ENCODE measurements around the gene DCTN1.

Gene DCTN1

DNA sequence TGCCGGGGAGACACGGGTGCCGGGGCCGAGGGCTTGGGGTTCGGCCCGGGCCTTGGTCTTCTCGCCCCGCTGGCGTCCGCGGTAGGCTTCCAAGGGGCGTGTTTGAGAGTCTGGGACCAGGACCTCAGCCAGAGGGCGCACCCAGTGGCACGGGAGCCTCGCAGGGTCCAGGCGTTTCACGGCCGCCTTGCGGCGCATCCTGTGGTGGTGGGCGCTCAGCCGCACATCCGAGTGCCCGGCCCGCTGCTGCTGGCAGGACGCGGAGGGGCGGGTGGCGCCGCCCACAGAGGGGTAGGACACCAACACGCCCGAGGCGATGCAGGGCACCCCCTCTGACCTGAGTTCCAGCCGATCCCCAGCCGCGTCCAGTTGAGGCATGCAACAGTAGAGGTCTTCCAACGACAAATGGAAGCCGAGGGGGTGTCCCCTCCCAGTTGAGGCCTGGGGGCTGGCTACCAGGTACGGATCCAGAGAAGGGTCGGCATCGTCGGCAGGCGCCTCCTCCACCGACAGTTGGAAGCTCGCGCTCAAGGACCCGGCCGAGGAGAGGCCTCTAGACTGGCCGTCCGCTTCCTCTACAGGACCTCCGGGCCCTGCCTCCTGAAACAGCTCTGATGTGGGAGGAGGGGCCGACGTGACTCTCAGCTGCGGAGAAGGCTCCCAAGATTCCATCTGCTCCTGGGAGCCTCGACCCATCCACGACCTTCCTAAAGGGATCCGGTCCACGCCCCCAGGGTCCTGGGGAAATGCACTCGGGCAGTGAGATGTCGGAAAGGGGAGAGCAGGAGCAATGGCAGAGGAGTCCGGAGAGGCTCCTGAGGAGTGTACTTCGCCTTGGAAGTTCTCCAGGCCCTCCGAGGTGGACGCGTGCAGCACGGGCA lies 35.0 kb upstream of the DCTN1 start:
- peaks cover 0 to 15% (median 5%) of the 10 kb centered on the region in 5 donors for H3K27me3 ChIP-seq (ENCODE audit: control insufficient read depth in 5 of 5, insufficient read depth in 4 of 5, low read length in 5 of 5)
- peak overlapping the region; percentile 23 for H3K27ac ChIP-seq (ENCODE audit: low read depth, low read length)
- peak overlapping the region in 4 of 5 donors; percentile 31 to 77 (median 60) for H3K9ac ChIP-seq (ENCODE audit: low read length in 5 of 5)
- H3K4me3 ChIP-seq (ENCODE audit: low read depth in 1 of 5, low read length in 5 of 5), result peak overlapping the region; percentile 68 to 90 (median 78)
- H3K4me1 ChIP-seq (ENCODE audit: control insufficient read depth in 5 of 5, insufficient read depth in 5 of 5, low read length in 5 of 5), result peaks cover 0 to 28% (median 22%) of the 10 kb centered on the region in 5 donors
- no peaks in the 10 kb centered on the region for H3K36me3 ChIP-seq (ENCODE audit: control insufficient read depth in 5 of 5, insufficient read depth in 5 of 5, low read length in 5 of 5)
- H3K9me3 ChIP-seq (ENCODE audit: control insufficient read depth in 5 of 5, low read length in 5 of 5), result no peaks in the 10 kb centered on the region

DNA sequence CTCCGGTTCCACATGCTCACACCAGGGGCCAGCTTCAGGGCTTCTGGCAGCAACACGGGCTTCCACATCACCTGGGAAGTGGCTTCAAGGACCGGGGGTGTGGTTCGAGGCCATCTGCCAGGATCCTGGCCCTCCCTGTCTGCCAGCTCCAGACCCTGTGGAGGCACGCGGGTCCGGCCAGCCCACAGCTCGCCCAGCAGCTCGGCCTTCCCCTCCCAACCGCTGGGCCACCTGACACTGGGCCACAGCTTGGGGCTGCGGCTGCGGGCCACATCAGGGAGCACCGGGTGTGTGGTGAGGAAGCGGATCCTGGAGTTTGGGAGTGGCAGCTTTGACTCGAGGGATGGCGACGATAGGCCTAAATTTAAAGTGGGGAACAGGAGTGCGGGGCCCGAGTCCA lies 34.3 kb upstream of the DCTN1 start:
- Histone ChIP-seq H3K27me3 (ENCODE audit: control insufficient read depth in 5 of 5, insufficient read depth in 4 of 5, low read length in 5 of 5) (peaks cover 0 to 15% (median 5%) of the 10 kb centered on the region in 5 donors), H3K4me1 (ENCODE audit: control insufficient read depth in 5 of 5, insufficient read depth in 5 of 5, low read length in 5 of 5) (peaks cover 0 to 28% (median 22%) of the 10 kb centered on the region in 5 donors), H3K9me3 (ENCODE audit: control insufficient read depth in 5 of 5, low read length in 5 of 5) (no peaks in the 10 kb centered on the region), H3K36me3 (ENCODE audit: control insufficient read depth in 5 of 5, insufficient read depth in 5 of 5, low read length in 5 of 5) (no peaks in the 10 kb centered on the region), H3K4me3 (ENCODE audit: low read depth in 1 of 5, low read length in 5 of 5) (peak overlapping the region in 4 of 5 donors; percentile 68 to 90 (median 78)), H3K9ac (ENCODE audit: low read length in 5 of 5) (peak overlapping the region in 4 of 5 donors; percentile 31 to 77 (median 60)), H3K27ac (ENCODE audit: low read depth, low read length) (no peak overlapping the region)

DNA sequence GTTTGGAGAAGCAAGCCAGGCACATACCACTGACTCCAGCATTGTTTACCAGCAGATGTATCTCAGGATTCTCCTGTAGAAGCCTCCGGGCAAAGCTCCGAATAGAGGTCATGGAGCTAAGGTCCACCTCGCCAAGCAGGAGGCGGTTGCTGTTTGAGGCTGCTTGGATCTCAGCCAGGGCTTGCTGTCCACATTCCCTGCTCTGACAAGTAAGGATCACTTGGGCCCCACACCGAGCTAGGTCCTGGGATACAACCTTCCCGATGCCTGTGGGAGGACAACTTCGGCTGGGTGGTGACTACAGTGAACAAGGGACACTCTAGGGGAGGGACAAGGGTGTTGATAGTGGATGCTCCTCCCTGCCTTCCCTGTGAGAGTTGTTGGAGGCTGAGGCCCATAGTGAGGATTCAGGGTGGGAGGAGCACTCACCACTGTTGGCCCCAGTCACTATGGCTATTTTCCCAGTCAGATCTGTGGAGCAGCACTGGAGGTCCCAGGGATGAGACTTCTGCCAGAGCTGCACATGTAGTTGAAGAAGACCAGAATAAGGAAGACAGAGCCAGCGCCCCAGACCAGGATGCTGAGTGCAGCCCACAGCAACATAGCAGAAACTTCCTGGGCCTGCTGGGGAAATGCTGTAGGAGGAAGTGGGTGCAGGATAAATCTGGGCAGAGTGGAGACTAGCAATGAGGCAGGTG lies 33.0 kb upstream of the DCTN1 start:
- peak overlapping the region in 1 of 5 donors; percentile 46 for H3K9ac ChIP-seq (ENCODE audit: low read length in 5 of 5)
- H3K4me3 ChIP-seq (ENCODE audit: low read depth in 1 of 5, low read length in 5 of 5), result no peak overlapping the region

DNA sequence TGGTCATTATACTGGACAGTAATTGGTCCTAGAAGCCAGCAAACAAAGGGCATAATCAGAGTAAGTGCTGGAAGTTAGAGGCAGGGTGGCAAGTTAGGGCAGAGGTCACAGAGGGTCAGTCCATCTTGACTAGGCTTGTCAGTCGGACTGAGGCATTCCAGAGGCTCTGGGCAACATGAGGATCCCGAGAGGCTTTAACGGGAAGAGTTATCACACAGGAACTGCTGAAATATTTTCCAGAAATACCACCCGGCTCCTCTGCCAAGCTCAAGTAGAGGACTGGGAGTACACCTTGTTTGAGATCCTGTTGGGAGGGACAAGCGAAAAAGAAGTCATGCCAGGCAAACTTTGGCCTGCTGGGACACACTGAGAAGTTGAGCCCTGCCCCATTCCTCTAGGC lies 27.6 kb upstream of the DCTN1 start:
- Histone ChIP-seq H3K4me3 (ENCODE audit: low read depth in 1 of 5, low read length in 5 of 5) (no peak overlapping the region), H3K9ac (ENCODE audit: low read length in 5 of 5) (no peak overlapping the region), H3K27me3 (ENCODE audit: control insufficient read depth in 5 of 5, insufficient read depth in 4 of 5, low read length in 5 of 5) (no peaks in the 10 kb centered on the region)

More for the DNA sequence above, 33.0 kb upstream of the DCTN1 start:
- H3K27ac ChIP-seq (ENCODE audit: low read depth, low read length), result no peak overlapping the region
- no peaks in the 10 kb centered on the region for H3K9me3 ChIP-seq (ENCODE audit: control insufficient read depth in 5 of 5, low read length in 5 of 5)
- H3K4me1 ChIP-seq (ENCODE audit: control insufficient read depth in 5 of 5, insufficient read depth in 5 of 5, low read length in 5 of 5), result peaks cover 0 to 28% (median 22%) of the 10 kb centered on the region in 5 donors
- H3K36me3 ChIP-seq (ENCODE audit: control insufficient read depth in 5 of 5, insufficient read depth in 5 of 5, low read length in 5 of 5), result no peaks in the 10 kb centered on the region
- H3K27me3 ChIP-seq (ENCODE audit: control insufficient read depth in 5 of 5, insufficient read depth in 4 of 5, low read length in 5 of 5), result peaks cover 0 to 13% (median 5%) of the 10 kb centered on the region in 5 donors

DNA sequence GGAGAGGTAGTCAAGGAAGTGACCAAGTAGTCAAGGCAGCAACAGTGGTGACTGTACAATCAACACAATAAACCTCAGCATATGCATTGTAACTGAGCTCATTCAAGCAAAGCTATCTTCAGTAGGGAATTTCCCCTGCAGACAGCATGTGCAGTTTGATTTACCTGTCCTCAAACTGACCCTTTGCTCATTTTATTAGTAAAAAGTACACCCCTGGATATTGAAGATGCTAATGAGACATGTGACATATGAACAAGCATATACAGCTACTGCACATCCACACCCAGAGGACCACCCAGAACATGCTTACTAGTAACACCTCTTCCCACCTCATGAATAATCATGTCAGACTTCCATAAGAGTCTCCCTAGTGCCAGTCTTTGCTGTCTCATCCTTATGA lies 25.9 kb upstream of the DCTN1 start:
- Histone ChIP-seq H3K9me3 (ENCODE audit: control insufficient read depth in 5 of 5, low read length in 5 of 5) (no peaks in the 10 kb centered on the region), H3K36me3 (ENCODE audit: control insufficient read depth in 5 of 5, insufficient read depth in 5 of 5, low read length in 5 of 5) (no peaks in the 10 kb centered on the region), H3K27me3 (ENCODE audit: control insufficient read depth in 5 of 5, insufficient read depth in 4 of 5, low read length in 5 of 5) (no peaks in the 10 kb centered on the region), H3K27ac (ENCODE audit: low read depth, low read length) (no peak overlapping the region), H3K4me3 (ENCODE audit: low read depth in 1 of 5, low read length in 5 of 5) (no peak overlapping the region), H3K9ac (ENCODE audit: low read length in 5 of 5) (no peak overlapping the region), H3K4me1 (ENCODE audit: control insufficient read depth in 5 of 5, insufficient read depth in 5 of 5, low read length in 5 of 5) (no peaks in the 10 kb centered on the region)

More for the DNA sequence above, 27.6 kb upstream of the DCTN1 start:
- Histone ChIP-seq H3K27ac (ENCODE audit: low read depth, low read length) (no peak overlapping the region), H3K4me1 (ENCODE audit: control insufficient read depth in 5 of 5, insufficient read depth in 5 of 5, low read length in 5 of 5) (no peaks in the 10 kb centered on the region), H3K36me3 (ENCODE audit: control insufficient read depth in 5 of 5, insufficient read depth in 5 of 5, low read length in 5 of 5) (no peaks in the 10 kb centered on the region), H3K9me3 (ENCODE audit: control insufficient read depth in 5 of 5, low read length in 5 of 5) (no peaks in the 10 kb centered on the region)

DNA sequence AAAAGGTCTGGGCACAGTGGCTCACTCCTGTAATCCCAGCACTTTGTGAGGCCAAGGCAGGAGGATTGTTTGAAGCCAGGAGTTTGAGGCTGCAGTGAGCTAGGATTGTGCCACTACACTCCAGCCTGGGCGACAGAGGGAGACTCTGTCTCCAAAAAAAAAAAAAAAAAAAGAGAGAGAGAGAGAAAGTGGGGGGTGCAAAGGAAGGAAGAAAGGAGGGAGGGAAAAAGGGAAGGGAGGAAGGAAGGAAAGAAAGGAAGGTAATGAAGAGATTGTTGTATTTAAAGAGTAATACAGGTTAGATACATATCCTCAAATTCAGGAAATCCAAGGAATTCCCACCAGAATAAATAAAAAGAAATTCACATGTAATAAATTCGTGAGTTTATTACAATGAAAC lies 21.8 kb upstream of the DCTN1 start:
- Histone ChIP-seq H3K27me3 (ENCODE audit: control insufficient read depth in 5 of 5, insufficient read depth in 4 of 5, low read length in 5 of 5) (no peaks in the 10 kb centered on the region), H3K27ac (ENCODE audit: low read depth, low read length) (no peak overlapping the region), H3K9ac (ENCODE audit: low read length in 5 of 5) (no peak overlapping the region), H3K4me1 (ENCODE audit: control insufficient read depth in 5 of 5, insufficient read depth in 5 of 5, low read length in 5 of 5) (no peaks in the 10 kb centered on the region), H3K4me3 (ENCODE audit: low read depth in 1 of 5, low read length in 5 of 5) (no peak overlapping the region), H3K36me3 (ENCODE audit: control insufficient read depth in 5 of 5, insufficient read depth in 5 of 5, low read length in 5 of 5) (no peaks in the 10 kb centered on the region), H3K9me3 (ENCODE audit: control insufficient read depth in 5 of 5, low read length in 5 of 5) (no peaks in the 10 kb centered on the region)

DNA sequence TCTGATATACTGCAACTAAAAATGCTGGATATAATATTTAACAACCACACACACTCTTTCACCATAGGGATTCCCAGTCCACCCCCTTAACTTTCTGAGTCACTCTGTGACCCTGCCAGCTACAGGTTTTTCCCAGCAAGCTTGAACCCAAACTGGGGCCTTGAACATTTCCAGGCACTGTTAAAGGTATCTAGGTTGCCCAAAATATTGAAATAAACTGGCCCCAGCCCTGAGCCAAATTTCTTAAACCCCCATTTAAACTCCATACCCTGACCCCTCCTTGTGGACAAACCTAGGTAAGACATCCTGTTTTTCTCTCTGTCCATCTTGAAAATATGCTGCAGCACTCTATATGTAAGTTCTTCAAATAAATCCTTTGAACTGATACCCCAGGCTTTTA lies 19.7 kb upstream of the DCTN1 start:
- H3K4me1 ChIP-seq (ENCODE audit: control insufficient read depth in 5 of 5, insufficient read depth in 5 of 5, low read length in 5 of 5), result no peaks in the 10 kb centered on the region
- peaks cover 0 to 3% (median 0%) of the 10 kb centered on the region in 5 donors for H3K27me3 ChIP-seq (ENCODE audit: control insufficient read depth in 5 of 5, insufficient read depth in 4 of 5, low read length in 5 of 5)
- no peak overlapping the region for H3K27ac ChIP-seq (ENCODE audit: low read depth, low read length)
- no peak overlapping the region for H3K4me3 ChIP-seq (ENCODE audit: low read depth in 1 of 5, low read length in 5 of 5)
- H3K9me3 ChIP-seq (ENCODE audit: control insufficient read depth in 5 of 5, low read length in 5 of 5), result no peaks in the 10 kb centered on the region
- no peaks in the 10 kb centered on the region for H3K36me3 ChIP-seq (ENCODE audit: control insufficient read depth in 5 of 5, insufficient read depth in 5 of 5, low read length in 5 of 5)
- no peak overlapping the region for H3K9ac ChIP-seq (ENCODE audit: low read length in 5 of 5)

DNA sequence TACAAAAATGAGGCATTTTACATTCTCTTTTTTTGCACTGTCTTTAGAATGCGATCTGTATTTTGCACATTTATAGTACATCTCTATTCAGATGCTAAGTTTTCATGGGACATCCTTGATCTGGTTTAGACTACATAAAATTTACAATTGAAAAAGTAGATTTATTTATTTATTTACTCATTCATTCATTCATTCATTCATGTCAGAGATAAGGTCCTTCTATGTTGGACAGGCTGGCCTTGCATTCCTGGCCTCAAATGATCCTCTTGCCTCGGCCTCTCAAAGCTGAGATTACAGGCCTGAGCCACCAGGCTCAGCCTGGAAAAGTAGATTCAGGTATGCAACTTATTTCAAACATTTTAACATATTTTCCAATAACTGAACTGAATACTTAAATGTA lies 16.0 kb upstream of the DCTN1 start:
- Histone ChIP-seq H3K27ac (ENCODE audit: low read depth, low read length) (no peak overlapping the region), H3K36me3 (ENCODE audit: control insufficient read depth in 5 of 5, insufficient read depth in 5 of 5, low read length in 5 of 5) (no peaks in the 10 kb centered on the region), H3K9me3 (ENCODE audit: control insufficient read depth in 5 of 5, low read length in 5 of 5) (no peaks in the 10 kb centered on the region)

DNA sequence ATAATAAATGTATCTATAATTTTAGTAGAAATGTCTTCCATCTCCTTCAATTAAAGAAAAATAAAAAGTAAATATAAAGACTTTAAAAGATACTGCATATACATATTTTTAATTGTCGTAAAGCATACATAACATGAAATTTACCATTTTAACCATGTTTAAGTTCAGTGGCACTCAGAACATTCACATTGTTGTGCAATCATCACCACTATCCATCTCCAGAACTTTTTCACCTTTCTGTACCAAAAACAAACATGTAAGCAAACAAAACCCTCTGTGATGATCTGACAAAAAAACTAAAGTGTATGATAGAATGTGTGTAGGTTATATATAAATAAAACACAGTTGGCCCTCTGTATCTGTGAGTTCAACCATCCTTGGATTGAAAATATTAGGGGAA lies 13.4 kb upstream of the DCTN1 start:
- H3K36me3 ChIP-seq (ENCODE audit: control insufficient read depth in 5 of 5, insufficient read depth in 5 of 5, low read length in 5 of 5), result no peaks in the 10 kb centered on the region
- H3K27ac ChIP-seq (ENCODE audit: low read depth, low read length), result no peak overlapping the region
- no peak overlapping the region for H3K4me3 ChIP-seq (ENCODE audit: low read depth in 1 of 5, low read length in 5 of 5)
- peaks cover 0 to 3% (median 0%) of the 10 kb centered on the region in 5 donors for H3K27me3 ChIP-seq (ENCODE audit: control insufficient read depth in 5 of 5, insufficient read depth in 4 of 5, low read length in 5 of 5)
- no peak overlapping the region for H3K9ac ChIP-seq (ENCODE audit: low read length in 5 of 5)
- H3K4me1 ChIP-seq (ENCODE audit: control insufficient read depth in 5 of 5, insufficient read depth in 5 of 5, low read length in 5 of 5), result peaks cover 6 to 32% (median 26%) of the 10 kb centered on the region in 5 donors
- no peaks in the 10 kb centered on the region for H3K9me3 ChIP-seq (ENCODE audit: control insufficient read depth in 5 of 5, low read length in 5 of 5)

More for the DNA sequence above, 16.0 kb upstream of the DCTN1 start:
- Histone ChIP-seq H3K4me3 (ENCODE audit: low read depth in 1 of 5, low read length in 5 of 5) (no peak overlapping the region), H3K9ac (ENCODE audit: low read length in 5 of 5) (no peak overlapping the region), H3K27me3 (ENCODE audit: control insufficient read depth in 5 of 5, insufficient read depth in 4 of 5, low read length in 5 of 5) (peaks cover 0 to 3% (median 0%) of the 10 kb centered on the region in 5 donors), H3K4me1 (ENCODE audit: control insufficient read depth in 5 of 5, insufficient read depth in 5 of 5, low read length in 5 of 5) (peaks cover under 1 to 9% (median 6%) of the 10 kb centered on the region in 5 donors)

DNA sequence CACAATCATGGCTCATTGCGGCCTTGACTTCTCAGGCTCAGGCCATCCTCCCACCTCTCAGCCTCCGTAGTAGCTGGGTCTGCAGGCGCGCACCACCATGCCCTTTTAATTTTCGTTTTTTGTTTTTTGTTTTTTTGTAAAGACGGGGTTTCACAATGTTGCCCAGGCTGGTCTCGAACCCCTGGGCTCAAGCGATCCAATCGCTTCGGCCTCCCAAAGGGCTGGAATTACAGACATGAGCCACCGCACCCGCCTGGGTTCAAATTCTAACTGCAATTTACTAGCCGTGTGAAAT lies 12.3 kb upstream of the DCTN1 start:
- no peaks in the 10 kb centered on the region for H3K36me3 ChIP-seq (ENCODE audit: control insufficient read depth in 5 of 5, insufficient read depth in 5 of 5, low read length in 5 of 5)
- H3K27ac ChIP-seq (ENCODE audit: low read depth, low read length), result no peak overlapping the region
- H3K9me3 ChIP-seq (ENCODE audit: control insufficient read depth in 5 of 5, low read length in 5 of 5), result no peaks in the 10 kb centered on the region
- peak overlapping the region in 1 of 5 donors; percentile 92 for H3K9ac ChIP-seq (ENCODE audit: low read length in 5 of 5)
- H3K27me3 ChIP-seq (ENCODE audit: control insufficient read depth in 5 of 5, insufficient read depth in 4 of 5, low read length in 5 of 5), result peaks cover 0 to 3% (median 0%) of the 10 kb centered on the region in 5 donors
- H3K4me3 ChIP-seq (ENCODE audit: low read depth in 1 of 5, low read length in 5 of 5), result peak overlapping the region in 4 of 5 donors; percentile 71 to 94 (median 90)
- H3K4me1 ChIP-seq (ENCODE audit: control insufficient read depth in 5 of 5, insufficient read depth in 5 of 5, low read length in 5 of 5), result peaks cover 6 to 38% (median 26%) of the 10 kb centered on the region in 5 donors

All from subcutaneous abdominal adipose tissue (tissue), 5 donors.